Activated T-helper 2 cell treated with anti-CD3 and anti-CD28 coated beads, Interferon-gamma antibody, Interleukin-2, Interleukin-4, amounts not matched to agents 10 μg/mL and 5 μg/mL and 100 μg/mL, durations not matched to agents 14 hours and 24 hours and 36 hours (primary cell): Measurements from ENCODE around the gene CYP19A1. TPM values are rescaled to one million over a fixed set of nuclear protein-coding genes. Genes with fewer than 3 reads are reported as not detected.
"Not testable (repeated sequence)": the region's sequence is repeated elsewhere in the genome, so short reads cannot be mapped to it uniquely, and the experiment has no call there.

Experiments
- DNase-seq: peaks from one replicate; pipeline ENCODE4 v3.0.0; 2021; ENCODE audit warnings: low spot score
- H3K27ac Mint-ChIP-seq: one replicate; pipeline ENCODE4 v1.8.0; 2021; ENCODE audit warnings: mixed read lengths
- H3K27me3 Mint-ChIP-seq: one replicate; pipeline ENCODE4 v1.8.0; 2021; ENCODE audit warnings: low read depth, mixed read lengths
- H3K36me3 Mint-ChIP-seq: one replicate; pipeline ENCODE4 v1.8.0; 2021; ENCODE audit warnings: low read depth, mixed read lengths
- H3K4me1 Mint-ChIP-seq: one replicate; pipeline ENCODE4 v1.8.0; 2021; ENCODE audit warnings: low read depth, mixed read lengths
- H3K4me3 Mint-ChIP-seq: one replicate; pipeline ENCODE4 v1.8.0; 2021; ENCODE audit warnings: low read depth, mild to moderate bottlenecking, moderate library complexity, mixed read lengths
- H3K9me3 Mint-ChIP-seq: one replicate; pipeline ENCODE4 v1.8.0; 2021; ENCODE audit warnings: mixed read lengths
- intact Hi-C: fragments of 100-400 bp; cut with micrococcal nuclease; formaldehyde crosslinking; loops from one replicate; pipeline ENCODE4 v1.15.1; 2023
- total RNA-seq: library from RNA; stranded (reverse); gene quantifications from 2 replicates; pipeline ENCODE4 v1.2.3, GENCODE V29; 2022

CYP19A1 gene
- total RNA-seq, 1 donor from 2014 or later: 2.3 TPM

- intact Hi-C loops: no loop called here
Measured at GRCh38 chr15:51298620-51299019, 39.8 kb downstream of the CYP19A1 start.

DNA sequence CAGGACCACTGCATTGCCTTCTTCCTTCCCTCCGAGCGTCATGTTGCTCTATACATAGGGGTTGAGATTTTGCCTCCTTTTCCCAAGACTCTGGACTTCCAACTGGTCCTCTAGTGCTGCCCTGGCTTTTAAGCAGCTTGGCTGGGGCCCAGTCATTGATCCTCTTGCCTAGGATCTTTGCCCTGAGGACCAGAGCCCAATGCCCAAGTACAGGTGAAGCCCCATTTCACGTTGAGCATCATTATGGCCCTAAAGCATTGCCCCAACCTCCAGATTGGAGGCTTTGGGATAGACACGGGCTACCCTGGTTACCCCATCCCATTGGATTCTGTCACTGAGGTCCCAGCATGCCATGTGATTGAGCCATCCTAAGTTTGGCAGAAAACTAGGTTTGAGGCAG lies 47.7 kb downstream of the CYP19A1 start:
- H3K27ac Mint-ChIP-seq: no peak overlapping the region
- no peaks in the 10 kb centered on the region for H3K4me1 Mint-ChIP-seq
- no peak for DNase-seq
- no peaks in the 10 kb centered on the region for H3K9me3 Mint-ChIP-seq
- no peak overlapping the region for H3K4me3 Mint-ChIP-seq
- H3K27me3 Mint-ChIP-seq: peaks cover 5% of the 10 kb centered on the region
- intact Hi-C loops: no loop called here
- no peaks in the 10 kb centered on the region for H3K36me3 Mint-ChIP-seq

More at GRCh38 chr15:51298620-51299019, 39.8 kb downstream of the CYP19A1 start:
- no peak for DNase-seq
- H3K27me3 Mint-ChIP-seq: peaks cover 4% of the 10 kb centered on the region
- H3K4me3 Mint-ChIP-seq: no peak overlapping the region
- no peaks in the 10 kb centered on the region for H3K9me3 Mint-ChIP-seq
- H3K36me3 Mint-ChIP-seq: no peaks in the 10 kb centered on the region
- no peaks in the 10 kb centered on the region for H3K4me1 Mint-ChIP-seq
- H3K27ac Mint-ChIP-seq: no peak overlapping the region

- H3K4me3 Mint-ChIP-seq: no peak overlapping the region
- H3K36me3 Mint-ChIP-seq: no peaks in the 10 kb centered on the region
- no peak for DNase-seq
- no peaks in the 10 kb centered on the region for H3K9me3 Mint-ChIP-seq
- H3K4me1 Mint-ChIP-seq: no peaks in the 10 kb centered on the region
- H3K27ac Mint-ChIP-seq: no peak overlapping the region
- peaks cover 5% of the 10 kb centered on the region for H3K27me3 Mint-ChIP-seq
- intact Hi-C loops: no loop called here
Measured at GRCh38 chr15:51289290-51289689, 49.1 kb downstream of the CYP19A1 start.

DNA sequence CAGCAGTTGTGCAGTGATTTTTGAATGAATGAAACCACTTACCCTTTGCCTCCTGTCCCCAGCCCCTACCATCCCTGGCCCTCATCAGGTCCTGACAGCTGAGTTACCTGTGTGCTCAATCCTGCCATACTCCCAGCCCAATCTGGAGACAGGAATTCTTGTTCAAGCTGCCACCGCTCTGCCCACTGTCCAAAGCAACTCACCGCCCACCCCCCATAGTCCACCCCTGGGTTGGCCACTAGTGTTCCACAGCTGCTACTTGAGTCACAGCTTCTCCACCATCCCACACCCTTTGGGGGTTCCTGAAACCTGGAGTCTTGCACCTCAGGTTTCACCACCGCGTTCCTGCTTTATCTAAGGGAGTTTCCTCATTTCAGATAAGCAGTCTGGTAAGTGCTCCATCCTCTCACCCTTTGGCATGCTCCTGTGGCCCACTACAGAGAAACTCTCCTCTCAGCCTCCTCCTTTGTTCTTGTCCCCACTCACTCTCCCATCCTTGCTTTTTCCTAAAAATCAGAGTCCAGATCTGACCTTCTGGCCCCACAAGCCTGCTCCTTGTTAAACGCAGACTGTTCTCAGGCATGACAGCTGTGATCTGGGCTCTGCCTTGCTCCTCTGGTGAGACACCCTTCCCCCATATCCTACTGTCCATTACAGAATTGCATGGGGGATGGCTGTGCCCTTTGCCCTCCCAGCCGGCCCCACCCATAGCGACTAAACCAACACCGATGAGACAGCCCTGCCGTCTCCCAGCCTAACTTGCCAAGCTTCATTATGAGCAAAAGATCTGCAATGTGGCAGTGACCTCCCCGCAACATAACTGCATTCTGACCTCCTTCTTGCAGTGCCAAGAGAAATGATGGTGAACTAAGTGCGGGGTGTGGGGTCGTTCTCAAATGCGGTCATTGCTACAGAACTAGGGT lies 50.0 kb downstream of the CYP19A1 start:
- intact Hi-C loops: no loop called here
- H3K36me3 Mint-ChIP-seq: no peaks in the 10 kb centered on the region
- no peaks in the 10 kb centered on the region for H3K4me1 Mint-ChIP-seq
- DNase-seq: no peak
- H3K27me3 Mint-ChIP-seq: peaks cover 5% of the 10 kb centered on the region
- H3K27ac Mint-ChIP-seq: no peak overlapping the region
- no peaks in the 10 kb centered on the region for H3K9me3 Mint-ChIP-seq
- H3K4me3 Mint-ChIP-seq: no peak overlapping the region

DNA sequence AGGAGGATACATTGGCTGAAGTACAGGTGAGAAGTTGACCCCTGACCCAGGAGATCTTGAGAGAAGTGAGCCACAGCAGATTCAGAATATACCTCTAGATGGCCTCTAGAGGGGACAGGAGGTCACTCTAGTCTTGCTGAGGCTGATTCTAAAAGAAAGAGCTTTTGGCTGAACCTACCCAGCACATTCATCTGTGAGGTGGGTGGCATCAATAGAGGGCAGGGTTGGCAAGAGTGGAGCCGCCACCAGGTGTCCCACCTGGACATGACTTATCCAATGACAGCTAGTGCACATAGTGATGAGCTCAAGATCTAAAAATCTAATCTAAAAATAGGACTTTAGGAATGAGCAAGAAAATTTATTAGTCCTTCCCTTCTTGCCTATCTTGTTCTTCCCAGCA lies 51.6 kb downstream of the CYP19A1 start:
- no peaks in the 10 kb centered on the region for H3K9me3 Mint-ChIP-seq
- DNase-seq: no peak
- no peak overlapping the region for H3K27ac Mint-ChIP-seq
- no peaks in the 10 kb centered on the region for H3K36me3 Mint-ChIP-seq
- peaks cover 10% of the 10 kb centered on the region for H3K4me1 Mint-ChIP-seq
- intact Hi-C loops: no loop called here
- peaks cover 5% of the 10 kb centered on the region for H3K27me3 Mint-ChIP-seq
- no peak overlapping the region for H3K4me3 Mint-ChIP-seq

DNA sequence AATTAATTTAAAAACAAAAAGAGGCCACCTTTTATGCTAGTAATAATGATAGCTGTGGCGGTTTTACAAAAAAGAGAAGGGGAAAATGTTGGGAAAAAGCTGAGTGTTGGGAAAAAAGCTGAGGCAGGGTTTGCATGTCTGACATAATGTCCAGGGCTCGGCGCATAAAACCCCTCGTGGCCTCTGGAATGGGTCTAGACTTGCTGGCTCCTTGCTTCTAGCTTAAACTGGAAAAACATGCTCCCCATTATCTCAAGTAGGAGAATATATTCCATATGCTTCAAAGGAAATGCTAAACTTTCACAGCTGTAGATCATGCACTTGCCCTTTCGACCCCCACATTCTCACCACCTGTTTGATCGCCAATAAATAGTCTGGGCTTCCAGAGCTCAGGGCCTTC lies 53.0 kb downstream of the CYP19A1 start:
- Mint-ChIP-seq H3K4me3 (no peak overlapping the region), H3K36me3 (no peaks in the 10 kb centered on the region), H3K27me3 (peaks cover 3% of the 10 kb centered on the region), H3K4me1 (peaks cover 12% of the 10 kb centered on the region), H3K27ac (no peak overlapping the region), H3K9me3 (no peaks in the 10 kb centered on the region)
- intact Hi-C loops: no loop called here
- DNase-seq: no peak

- H3K36me3 Mint-ChIP-seq: no peaks in the 10 kb centered on the region
- no peak for DNase-seq
- peaks cover 12% of the 10 kb centered on the region for H3K4me1 Mint-ChIP-seq
- no peaks in the 10 kb centered on the region for H3K9me3 Mint-ChIP-seq
- no peak overlapping the region for H3K27ac Mint-ChIP-seq
- H3K27me3 Mint-ChIP-seq: peaks cover 4% of the 10 kb centered on the region
- intact Hi-C loops: no loop called here
- no peak overlapping the region for H3K4me3 Mint-ChIP-seq
Measured at GRCh38 chr15:51284871-51285270, 53.5 kb downstream of the CYP19A1 start.

DNA sequence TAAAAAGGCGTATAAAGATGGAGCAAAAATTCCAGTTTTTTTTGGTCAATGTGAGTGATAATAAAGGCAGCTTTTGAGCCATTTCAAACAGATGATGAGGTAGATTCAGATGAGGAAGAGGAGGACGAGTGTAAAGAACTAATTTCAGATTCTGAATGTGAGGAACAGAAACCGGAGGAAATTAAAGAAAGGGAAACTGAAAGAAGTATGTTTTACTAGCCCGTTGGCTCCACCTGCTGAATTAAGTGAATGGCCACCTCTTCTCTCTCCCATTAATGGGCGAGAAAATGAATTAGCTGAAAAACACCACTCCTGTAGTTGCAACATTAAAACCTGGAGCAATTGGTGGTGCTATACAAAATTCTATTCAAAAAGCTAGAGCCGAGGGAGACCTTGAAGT lies 55.4 kb downstream of the CYP19A1 start:
- Mint-ChIP-seq H3K27me3 (peaks cover 14% of the 10 kb centered on the region), H3K4me1 (peaks cover 16% of the 10 kb centered on the region), H3K4me3 (peak overlapping the region; percentile 13), H3K36me3 (no peaks in the 10 kb centered on the region), H3K9me3 (no peaks in the 10 kb centered on the region), H3K27ac (peak overlapping the region; percentile 9)
- no peak for DNase-seq
- intact Hi-C loops: loop anchor here (1.0 kb wide), 1 partner anchor 120 kb away; no protein-coding TSS in a partner anchor

DNA sequence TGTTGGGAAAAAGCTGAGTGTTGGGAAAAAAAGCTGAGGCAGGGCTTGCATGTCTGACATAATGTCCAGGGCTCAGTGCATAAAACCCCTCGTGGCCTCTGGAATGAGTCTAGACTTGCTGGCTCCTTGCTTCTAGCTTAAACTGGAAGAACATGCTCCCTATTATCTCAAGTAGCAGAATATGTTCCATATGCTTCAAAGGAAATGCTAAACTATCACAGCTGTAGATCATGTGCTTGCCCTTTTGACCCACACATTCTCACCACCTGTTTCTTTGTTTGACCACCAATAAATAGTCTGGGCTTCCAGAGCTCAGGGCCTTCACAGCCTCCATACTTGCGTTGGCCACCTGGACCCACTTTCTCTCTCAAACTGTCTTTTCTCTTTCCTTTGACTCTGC lies 56.2 kb downstream of the CYP19A1 start:
- H3K36me3 Mint-ChIP-seq, intact Hi-C loops, DNase-seq, H3K27ac Mint-ChIP-seq, H3K9me3 Mint-ChIP-seq, H3K4me3 Mint-ChIP-seq: not testable (repeated sequence)
- peaks cover 16% of the 10 kb centered on the region for H3K4me1 Mint-ChIP-seq
- H3K27me3 Mint-ChIP-seq: peaks cover 15% of the 10 kb centered on the region

DNA sequence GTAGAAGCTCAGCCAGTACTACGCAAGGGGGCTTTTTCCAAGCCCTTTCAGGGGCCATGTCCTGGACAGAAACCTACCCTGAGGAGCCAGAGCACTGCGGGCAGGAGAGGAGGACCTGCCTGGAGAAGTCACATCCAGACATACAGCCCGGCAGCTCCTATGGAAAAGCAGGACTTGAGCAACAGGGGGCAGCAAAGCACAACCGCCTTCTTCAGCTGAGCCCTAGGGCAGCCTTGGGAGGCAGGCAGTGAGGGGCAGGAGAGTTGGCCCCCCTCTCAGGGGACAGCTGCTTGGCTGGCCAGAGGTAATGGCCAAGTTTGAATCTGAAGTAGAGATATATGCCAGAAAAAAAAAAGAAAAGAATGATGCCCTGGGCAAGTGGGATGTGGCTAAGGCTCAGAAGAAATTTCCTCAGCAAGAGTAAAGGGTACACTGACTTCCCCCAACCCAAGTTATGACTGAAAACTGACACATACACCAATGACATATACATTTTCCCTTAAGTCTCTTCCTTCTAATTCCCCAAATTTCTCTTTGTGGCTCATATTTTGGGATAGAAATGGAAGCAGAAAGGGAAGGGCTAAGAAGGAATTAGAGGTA lies 56.9 kb downstream of the CYP19A1 start:
- intact Hi-C loops: loop anchor here (2.0 kb wide), 1 partner anchor 99 kb away; no protein-coding TSS in a partner anchor

DNA sequence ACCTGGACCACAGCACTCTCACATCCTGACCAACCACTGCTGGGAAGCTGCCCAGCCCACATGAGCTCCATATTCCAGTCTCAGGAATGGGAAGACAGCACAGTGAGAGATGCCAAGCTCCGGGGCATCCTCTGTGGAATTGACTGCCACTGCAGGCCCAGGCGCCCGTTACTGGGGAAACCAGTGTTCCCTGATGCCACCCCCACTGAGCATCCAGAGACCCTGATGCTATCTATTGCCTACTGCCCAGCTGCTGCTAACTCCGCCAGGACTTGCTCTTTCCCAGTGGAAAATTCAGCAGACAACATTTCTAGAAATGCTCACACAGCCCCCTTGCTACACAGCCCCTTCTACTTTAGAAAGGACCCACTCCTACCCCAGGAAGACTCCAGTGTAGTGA lies 57.6 kb downstream of the CYP19A1 start:
- Mint-ChIP-seq H3K4me3 (no peak overlapping the region), H3K4me1 (peaks cover 25% of the 10 kb centered on the region), H3K36me3 (no peaks in the 10 kb centered on the region), H3K27me3 (peaks cover 19% of the 10 kb centered on the region), H3K9me3 (no peaks in the 10 kb centered on the region), H3K27ac (no peak overlapping the region)
- no peak for DNase-seq
- intact Hi-C loops: loop anchor here (2.0 kb wide), 1 partner anchor 100 kb away; no protein-coding TSS in a partner anchor

More for the DNA sequence above, 56.9 kb downstream of the CYP19A1 start:
- Mint-ChIP-seq H3K4me3 (no peak overlapping the region), H3K27ac (peak overlapping the region; percentile 14), H3K4me1 (peaks cover 19% of the 10 kb centered on the region), H3K36me3 (no peaks in the 10 kb centered on the region), H3K9me3 (no peaks in the 10 kb centered on the region), H3K27me3 (peaks cover 19% of the 10 kb centered on the region)
- DNase-seq: no peak

- Mint-ChIP-seq H3K4me3 (no peak overlapping the region), H3K36me3 (no peaks in the 10 kb centered on the region), H3K27ac (no peak overlapping the region), H3K9me3 (no peaks in the 10 kb centered on the region), H3K27me3 (peaks cover 19% of the 10 kb centered on the region), H3K4me1 (peaks cover 28% of the 10 kb centered on the region)
- intact Hi-C loops: no loop called here
- no peak for DNase-seq
Measured at GRCh38 chr15:51279391-51279790, 59.0 kb downstream of the CYP19A1 start.

DNA sequence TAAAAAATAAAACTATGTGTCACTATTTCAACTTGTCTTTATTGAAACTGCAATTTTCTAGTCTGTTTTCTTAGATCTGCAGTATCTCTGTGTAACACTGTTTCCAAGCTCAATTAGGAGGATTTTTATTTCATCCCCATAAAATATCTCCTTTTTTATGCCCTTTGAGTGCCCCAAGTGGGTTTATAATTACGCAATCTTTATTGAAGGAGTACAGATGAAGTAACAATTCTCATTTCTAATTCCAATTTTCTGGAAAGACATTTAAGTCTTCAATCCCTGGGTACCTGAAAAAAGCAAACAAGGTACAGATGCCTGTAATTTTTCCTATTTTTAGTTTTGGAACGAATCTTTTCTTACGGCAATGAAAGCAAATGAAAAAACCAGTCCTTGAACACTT lies 61.3 kb downstream of the CYP19A1 start:
- H3K4me3 Mint-ChIP-seq: no peak overlapping the region

More for the DNA sequence above, 61.3 kb downstream of the CYP19A1 start:
- intact Hi-C loops: no loop called here
- Mint-ChIP-seq H3K36me3 (no peaks in the 10 kb centered on the region), H3K27ac (no peak overlapping the region), H3K4me1 (peaks cover 19% of the 10 kb centered on the region), H3K27me3 (peaks cover 19% of the 10 kb centered on the region), H3K9me3 (no peaks in the 10 kb centered on the region)
- no peak for DNase-seq
